H7 (cell line): Measurements from ENCODE around the gene AVPI1. TPM values are rescaled to one million over a fixed set of nuclear protein-coding genes. Genes with fewer than 3 reads are reported as not detected.
"Not testable (repeated sequence)": the region's sequence is repeated elsewhere in the genome, so short reads cannot be mapped to it uniquely, and the experiment has no call there.

ENCODE experiments used
- DNase-seq: peaks from one replicate; pipeline ENCODE4 v3.0.0; 2012
- H3K27me3 ChIP-seq: 2 replicates; pipeline ENCODE4 v1.6.0; 2011; ENCODE audit warnings: mild to moderate bottlenecking, low read length; ENCODE audit not compliant: control insufficient read depth, insufficient read depth
- H3K36me3 ChIP-seq: replicated peaks from 2 replicates; pipeline ENCODE4 v1.5.1; 2011; ENCODE audit warnings: low read length; ENCODE audit not compliant: control insufficient read depth, insufficient read depth
- H3K4me3 ChIP-seq: 2 replicates; pipeline ENCODE4 v1.5.1; 2011; ENCODE audit warnings: low read depth, mild to moderate bottlenecking, control low read depth, low read length, moderate library complexity; ENCODE audit not compliant: insufficient read depth
- total RNA-seq: library from RNA; depleted of rRNA; stranded (reverse); fragments of >200 nt; shearing (Covaris generic); gene quantifications from 2 replicates; pipeline ENCODE4 v1.2.3, GENCODE V29; 2014

AVPI1 gene
- total RNA-seq, 1 experiment from 2014 or later, result 10.6 TPM

GRCh38 chr10:97679594-97679993 is 7.4 kb downstream of the AVPI1 start:
- Histone ChIP-seq H3K36me3 (peaks cover 6% of the 10 kb centered on the region), H3K4me3 (no peak overlapping the region), H3K27me3 (no peaks in the 10 kb centered on the region)
- DNase-seq, result no peak

GRCh38 chr10:97676770-97677581 is 10.1 kb downstream of the AVPI1 start:
- no peak overlapping the region for H3K4me3 ChIP-seq
- peak; percentile 90 for DNase-seq
- H3K27me3 ChIP-seq, result no peaks in the 10 kb centered on the region
- peaks cover 17% of the 10 kb centered on the region for H3K36me3 ChIP-seq

GRCh38 chr10:97675222-97675621 is 11.8 kb downstream of the AVPI1 start:
- no peak overlapping the region for H3K4me3 ChIP-seq

GRCh38 chr10:97673736-97674525 is 13.1 kb downstream of the AVPI1 start:
- Histone ChIP-seq H3K4me3 (no peak overlapping the region), H3K36me3 (peaks cover 19% of the 10 kb centered on the region), H3K27me3 (no peaks in the 10 kb centered on the region)
- no peak for DNase-seq

More at GRCh38 chr10:97675222-97675621, 11.8 kb downstream of the AVPI1 start:
- H3K36me3 ChIP-seq, result peaks cover 17% of the 10 kb centered on the region
- H3K27me3 ChIP-seq, result no peaks in the 10 kb centered on the region
- no peak for DNase-seq

- no peak for DNase-seq
- H3K36me3 ChIP-seq, result peaks cover 25% of the 10 kb centered on the region
- no peaks in the 10 kb centered on the region for H3K27me3 ChIP-seq
- H3K4me3 ChIP-seq, result no peak overlapping the region
Measured at GRCh38 chr10:97669571-97669970, 17.5 kb downstream of the AVPI1 start.

GRCh38 chr10:97667463-97667862 is 19.6 kb downstream of the AVPI1 start:
- no peak for DNase-seq
- H3K4me3 ChIP-seq, result no peak overlapping the region
- H3K36me3 ChIP-seq, result peaks cover 18% of the 10 kb centered on the region
- H3K27me3 ChIP-seq, result no peaks in the 10 kb centered on the region

GRCh38 chr10:97666992-97667391 is 20.0 kb downstream of the AVPI1 start:
- Histone ChIP-seq H3K4me3 (no peak overlapping the region), H3K27me3 (no peaks in the 10 kb centered on the region), H3K36me3 (peaks cover 18% of the 10 kb centered on the region)
- DNase-seq, result no peak

GRCh38 chr10:97664282-97664850 is 22.7 kb downstream of the AVPI1 start:
- H3K27me3 ChIP-seq, result no peaks in the 10 kb centered on the region
- DNase-seq, result no peak
- peaks cover 17% of the 10 kb centered on the region for H3K36me3 ChIP-seq
- H3K4me3 ChIP-seq, result no peak overlapping the region

GRCh38 chr10:97659589-97659988 is 27.5 kb downstream of the AVPI1 start:
- DNase-seq, result no peak
- Histone ChIP-seq H3K4me3 (no peak overlapping the region), H3K36me3 (peaks cover 12% of the 10 kb centered on the region), H3K27me3 (no peaks in the 10 kb centered on the region)

GRCh38 chr10:97656777-97657176 is 30.3 kb downstream of the AVPI1 start:
- H3K27me3 ChIP-seq, result no peaks in the 10 kb centered on the region
- H3K36me3 ChIP-seq, result peaks cover 11% of the 10 kb centered on the region
- H3K4me3 ChIP-seq, result no peak overlapping the region
- DNase-seq, result no peak

- DNase-seq, result no peak
- Histone ChIP-seq H3K4me3 (no peak overlapping the region), H3K36me3 (peaks cover 20% of the 10 kb centered on the region), H3K27me3 (no peaks in the 10 kb centered on the region)
Measured at GRCh38 chr10:97651773-97652172, 35.3 kb downstream of the AVPI1 start.

- no peak for DNase-seq
- no peaks in the 10 kb centered on the region for H3K27me3 ChIP-seq
- H3K36me3 ChIP-seq, result peaks cover 15% of the 10 kb centered on the region
- H3K4me3 ChIP-seq, result no peak overlapping the region
Measured at GRCh38 chr10:97650726-97651125, 36.3 kb downstream of the AVPI1 start.

GRCh38 chr10:97649405-97649750 is 37.7 kb downstream of the AVPI1 start:
- not testable (repeated sequence) for H3K27me3 ChIP-seq, H3K4me3 ChIP-seq, DNase-seq
- peaks cover 22% of the 10 kb centered on the region for H3K36me3 ChIP-seq

- Histone ChIP-seq H3K27me3 (no peaks in the 10 kb centered on the region), H3K4me3 (no peak overlapping the region), H3K36me3 (peaks cover 22% of the 10 kb centered on the region)
- peak; percentile 60 for DNase-seq
Measured at GRCh38 chr10:97648562-97649404, 38.3 kb downstream of the AVPI1 start.
